Progenitor cell of endocrine pancreas (in vitro differentiated cells): ENCODE data around the gene SCRN1. TPM values are rescaled to one million over a fixed set of nuclear protein-coding genes. Genes with fewer than 3 reads are reported as not detected.

Source experiments
- DNase-seq: peaks from one replicate; pipeline ENCODE4 v3.0.0; 2021; ENCODE audit warnings: low spot score; ENCODE audit not compliant: unreplicated experiment
- H3K27ac Mint-ChIP-seq: 2 replicates; pipeline ENCODE4 v1.8.0; 2021; ENCODE audit warnings: mild to moderate bottlenecking, moderate library complexity, mixed read lengths
- H3K27me3 Mint-ChIP-seq: 2 replicates; pipeline ENCODE4 v1.8.0; 2021; ENCODE audit warnings: mixed read lengths
- H3K36me3 Mint-ChIP-seq: 2 replicates; pipeline ENCODE4 v1.8.0; 2022; ENCODE audit warnings: mixed read lengths; ENCODE audit not compliant: insufficient read depth
- H3K4me1 Mint-ChIP-seq: 2 replicates; pipeline ENCODE4 v1.8.0; 2021; ENCODE audit warnings: low read depth, mixed read lengths
- H3K4me3 Mint-ChIP-seq: 2 replicates; pipeline ENCODE4 v1.8.0; 2021; ENCODE audit warnings: low read depth, mild to moderate bottlenecking, moderate library complexity, mixed read lengths
- H3K9me3 Mint-ChIP-seq: 2 replicates; pipeline ENCODE4 v1.8.0; 2021; ENCODE audit warnings: low read depth, mixed read lengths
- total RNA-seq: library from RNA; stranded (reverse); gene quantifications from 2 replicates; pipeline ENCODE4 v1.2.1, GENCODE V29; 2021
- TF ChIP-seq, protein P1 (sequence below): fragments of 200-600 bp; sonication (generic); IDR thresholded peaks from one replicate; pipeline ENCODE4 v1.5.0; 2021; ENCODE audit warnings: antibody characterized with exemption, mild to moderate bottlenecking; ENCODE audit not compliant: unreplicated experiment

The SCRN1 gene
- total RNA-seq, 1 donor from 2014 or later = 53.4 TPM

DNA sequence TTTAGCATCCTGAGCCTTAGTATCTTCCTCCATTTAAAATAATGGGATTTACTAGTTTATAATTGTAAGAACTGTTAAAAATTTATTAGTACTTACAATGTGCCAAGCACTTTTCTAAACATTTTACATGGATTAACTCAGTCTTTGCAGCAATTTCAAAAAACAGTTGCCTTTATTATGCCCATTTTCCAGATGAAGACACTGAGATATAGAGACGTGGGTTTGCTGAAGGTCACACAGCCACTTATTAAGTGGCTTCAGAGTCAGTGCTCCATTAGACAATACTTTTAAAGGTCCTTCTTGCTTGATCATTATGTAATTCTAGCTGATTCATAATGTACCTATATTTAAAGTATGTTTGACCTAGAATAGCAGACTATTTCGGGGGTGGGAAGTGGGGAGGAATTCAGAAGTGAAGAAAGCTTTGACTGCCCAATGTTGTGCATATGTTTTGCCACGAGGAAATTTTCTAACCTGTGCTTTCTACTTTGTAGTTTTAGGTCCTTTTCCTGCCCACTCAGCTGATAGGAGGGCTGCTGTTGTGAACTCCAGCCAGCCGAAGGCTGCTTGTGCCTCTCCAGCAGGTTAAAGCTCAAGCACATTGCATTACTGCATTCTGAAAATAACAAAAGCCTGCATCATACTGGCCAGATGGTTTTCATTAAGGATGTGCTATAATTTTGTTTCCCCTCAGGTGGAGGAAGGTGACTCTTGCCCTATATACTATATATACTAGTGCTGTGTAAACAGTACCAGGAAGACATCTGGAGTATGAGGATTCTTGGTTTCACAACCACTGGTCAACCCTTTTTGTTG is 42.9 kb upstream of the SCRN1 start:
- DNase-seq = no peak
- Mint-ChIP-seq H3K9me3 (no peaks in the 10 kb centered on the region), H3K4me3 (no peak overlapping the region), H3K27ac (no peak overlapping the region), H3K36me3 (peaks cover 9% of the 10 kb centered on the region), H3K27me3 (no peaks in the 10 kb centered on the region), H3K4me1 (peaks cover 10% of the 10 kb centered on the region)
- TF ChIP-seq, protein P1, sequence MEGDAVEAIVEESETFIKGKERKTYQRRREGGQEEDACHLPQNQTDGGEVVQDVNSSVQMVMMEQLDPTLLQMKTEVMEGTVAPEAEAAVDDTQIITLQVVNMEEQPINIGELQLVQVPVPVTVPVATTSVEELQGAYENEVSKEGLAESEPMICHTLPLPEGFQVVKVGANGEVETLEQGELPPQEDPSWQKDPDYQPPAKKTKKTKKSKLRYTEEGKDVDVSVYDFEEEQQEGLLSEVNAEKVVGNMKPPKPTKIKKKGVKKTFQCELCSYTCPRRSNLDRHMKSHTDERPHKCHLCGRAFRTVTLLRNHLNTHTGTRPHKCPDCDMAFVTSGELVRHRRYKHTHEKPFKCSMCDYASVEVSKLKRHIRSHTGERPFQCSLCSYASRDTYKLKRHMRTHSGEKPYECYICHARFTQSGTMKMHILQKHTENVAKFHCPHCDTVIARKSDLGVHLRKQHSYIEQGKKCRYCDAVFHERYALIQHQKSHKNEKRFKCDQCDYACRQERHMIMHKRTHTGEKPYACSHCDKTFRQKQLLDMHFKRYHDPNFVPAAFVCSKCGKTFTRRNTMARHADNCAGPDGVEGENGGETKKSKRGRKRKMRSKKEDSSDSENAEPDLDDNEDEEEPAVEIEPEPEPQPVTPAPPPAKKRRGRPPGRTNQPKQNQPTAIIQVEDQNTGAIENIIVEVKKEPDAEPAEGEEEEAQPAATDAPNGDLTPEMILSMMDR = no peak

DNA sequence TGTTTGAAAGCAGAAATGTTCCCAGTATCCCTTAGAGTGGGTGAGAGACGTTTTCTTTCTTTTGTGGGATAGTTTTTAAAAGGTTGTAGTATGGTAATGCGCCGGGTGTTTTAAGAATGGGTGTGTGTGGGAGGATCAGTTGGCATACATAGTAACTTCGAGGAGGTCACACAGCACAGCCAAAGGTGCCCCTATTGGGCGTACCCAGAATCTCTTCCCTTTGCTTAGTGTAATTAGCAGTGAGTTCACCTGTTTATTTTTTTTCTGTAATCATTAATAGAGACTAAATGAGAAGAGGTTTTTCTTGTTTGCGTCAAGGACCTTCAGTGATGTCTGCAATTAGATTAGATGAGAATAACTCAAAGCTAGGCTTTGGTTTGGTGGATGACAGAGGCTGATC is 40.1 kb upstream of the SCRN1 start:
- H3K36me3 Mint-ChIP-seq = peaks cover 5% of the 10 kb centered on the region
- H3K27me3 Mint-ChIP-seq = no peaks in the 10 kb centered on the region
- H3K4me1 Mint-ChIP-seq = peaks cover 22% of the 10 kb centered on the region
- TF ChIP-seq, protein P1 = peak; percentile 31
- DNase-seq = no peak
- no peak overlapping the region for H3K27ac Mint-ChIP-seq
- no peaks in the 10 kb centered on the region for H3K9me3 Mint-ChIP-seq
- no peak overlapping the region for H3K4me3 Mint-ChIP-seq

DNA sequence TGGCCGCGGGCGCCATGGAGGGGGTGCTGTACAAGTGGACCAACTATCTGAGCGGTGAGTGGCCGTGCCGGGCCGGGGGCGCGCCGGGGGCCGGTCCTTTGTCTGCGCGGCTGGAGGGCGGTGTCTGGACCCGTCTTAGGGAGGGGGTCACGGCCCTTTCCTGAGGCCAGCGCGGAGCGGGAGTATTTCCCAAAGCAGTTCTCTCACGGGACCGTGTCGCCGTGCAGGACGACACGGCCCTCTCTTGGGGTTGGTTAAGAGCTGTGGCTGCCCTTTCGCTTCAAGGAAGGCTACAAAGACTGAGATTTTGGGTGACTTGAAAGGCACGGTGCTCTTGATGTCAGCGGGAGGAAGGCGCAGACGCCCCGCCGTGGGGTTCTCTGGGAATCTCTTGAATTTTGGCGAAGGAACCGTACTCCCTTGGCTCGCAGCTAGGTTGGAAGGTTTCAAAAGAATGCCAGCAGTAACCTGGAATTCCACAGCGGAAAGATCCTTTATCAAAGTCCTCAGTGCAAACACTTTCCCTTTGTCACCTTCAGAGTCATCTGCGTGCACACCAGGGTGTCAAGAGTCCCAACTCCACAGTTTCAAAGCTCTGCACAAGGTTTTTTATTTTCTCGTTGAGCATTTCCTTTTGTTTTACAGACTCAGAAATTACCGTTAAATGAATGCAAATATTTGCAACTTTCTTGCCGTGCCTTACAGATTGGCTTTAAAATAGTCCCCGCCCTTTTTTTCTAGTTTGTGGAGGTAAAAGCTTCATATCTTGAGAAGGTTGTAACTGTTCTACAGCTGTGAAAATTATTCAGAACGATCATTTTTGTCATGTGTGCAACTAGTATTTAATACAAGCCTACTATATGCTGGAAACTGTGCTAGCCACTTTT is 39.4 kb upstream of the SCRN1 start:
- Mint-ChIP-seq H3K4me3 (no peak overlapping the region), H3K9me3 (no peaks in the 10 kb centered on the region), H3K36me3 (peaks cover 2% of the 10 kb centered on the region), H3K4me1 (peaks cover 22% of the 10 kb centered on the region), H3K27ac (no peak overlapping the region), H3K27me3 (no peaks in the 10 kb centered on the region)
- TF ChIP-seq, protein P1 = no peak
- peak; percentile 11 for DNase-seq

DNA sequence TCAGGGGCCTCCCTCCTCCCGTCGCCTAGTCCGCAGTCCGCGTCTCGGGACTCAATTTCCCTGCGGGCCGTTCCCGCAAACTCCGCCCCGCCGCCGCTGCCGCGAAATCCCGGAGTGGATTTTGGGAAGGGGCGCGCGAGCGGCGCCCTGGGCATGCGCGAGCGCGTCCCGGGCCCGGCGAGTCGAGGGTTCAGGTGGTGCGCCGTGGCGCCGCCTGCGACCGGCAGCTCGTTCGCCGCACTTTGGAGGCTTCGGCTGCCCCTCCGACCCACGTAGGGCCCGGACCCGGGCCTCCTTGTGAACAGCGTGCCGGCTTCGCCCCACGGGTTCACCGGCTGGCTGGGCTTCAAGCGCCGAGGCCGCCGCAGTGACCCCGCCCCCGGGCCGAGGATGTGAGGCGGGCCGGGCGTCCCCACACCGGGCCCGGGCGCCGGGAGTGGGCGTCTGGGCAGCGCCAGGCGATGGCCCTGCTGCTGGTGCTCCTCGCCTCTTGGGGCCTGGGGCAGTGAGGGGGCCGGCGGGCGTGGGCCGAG is 38.7 kb upstream of the SCRN1 start, which contains the start of gene PLEKHA8:
Gene PLEKHA8, plus strand, starts transcription at position 197 of the 533 bp plus-strand sequence. CDS start 351 bp downstream, outside the sequence.
- Mint-ChIP-seq H3K4me3 (no peak within 1 kb of the TSS), H3K9me3 (no peaks in the 10 kb centered on the region), H3K27me3 (no peaks in the 10 kb centered on the region), H3K36me3 (no peaks in the 10 kb centered on the region), H3K27ac (peak within 1 kb of the TSS; percentile 96), H3K4me1 (peaks cover 22% of the 10 kb centered on the region)
- peak; percentile 88 for DNase-seq
- TF ChIP-seq, protein P1 = no peak

DNA sequence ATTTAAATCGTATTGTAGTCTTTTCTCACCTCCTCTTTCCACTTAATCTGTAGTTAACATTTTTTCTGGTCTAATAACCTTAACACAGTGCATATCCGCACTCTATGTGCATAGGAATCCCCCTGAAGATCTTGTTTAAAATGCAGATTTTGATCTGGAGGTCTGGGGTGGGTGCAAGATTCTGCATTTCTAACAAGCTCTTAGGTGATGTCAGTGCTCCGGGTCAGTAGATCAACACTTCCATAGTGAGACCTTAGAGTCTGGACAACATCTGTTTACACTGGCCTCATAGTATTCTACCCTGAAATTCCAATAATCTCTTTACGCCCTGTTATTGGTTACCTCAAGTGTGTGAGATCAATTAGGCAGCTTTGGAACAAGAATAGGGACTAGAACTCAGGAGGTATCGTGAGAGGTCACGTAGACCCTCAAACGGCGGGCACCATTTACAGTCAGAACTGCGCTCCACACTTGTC is 38.2 kb upstream of the SCRN1 start:
- peaks cover 23% of the 10 kb centered on the region for H3K4me1 Mint-ChIP-seq
- no peaks in the 10 kb centered on the region for H3K27me3 Mint-ChIP-seq
- no peaks in the 10 kb centered on the region for H3K9me3 Mint-ChIP-seq
- no peak overlapping the region for H3K4me3 Mint-ChIP-seq
- TF ChIP-seq, protein P1 = no peak
- DNase-seq = no peak
- peak overlapping the region; percentile 96 for H3K27ac Mint-ChIP-seq
- peaks cover 1% of the 10 kb centered on the region for H3K36me3 Mint-ChIP-seq
